Measurements from ENCODE around the gene F12.
"Not testable (repeated sequence)": the region's sequence is repeated elsewhere in the genome, so short reads cannot be mapped to it uniquely, and the experiment has no call there.

The F12 gene

DNA sequence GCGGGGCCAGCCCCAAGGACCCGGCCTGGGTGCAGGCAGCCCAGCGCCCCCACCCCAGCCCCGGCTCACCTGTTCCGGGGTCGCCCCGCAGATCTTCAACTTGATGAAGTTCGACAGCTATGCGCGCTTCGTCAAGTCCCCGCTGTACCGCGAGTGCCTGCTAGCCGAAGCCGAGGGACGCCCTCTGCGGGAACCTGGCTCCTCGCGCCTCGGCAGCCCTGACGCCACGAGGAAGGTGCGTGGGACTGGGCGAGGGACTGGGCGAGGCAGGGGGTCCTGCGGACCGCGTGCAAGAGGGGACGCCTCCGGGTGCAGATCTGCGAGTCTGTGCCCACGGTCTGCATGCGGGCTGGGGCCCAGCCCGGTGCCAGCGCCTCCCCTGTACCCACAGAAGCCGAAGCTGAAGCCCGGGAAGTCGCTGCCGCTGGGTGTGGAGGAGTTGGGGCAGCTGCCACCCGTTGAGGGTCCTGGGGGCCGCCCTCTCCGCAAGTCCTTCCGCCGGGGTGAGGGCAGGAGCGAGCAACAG is 42.0 kb downstream of the F12 start:
- DNase-seq: no peak

DNA sequence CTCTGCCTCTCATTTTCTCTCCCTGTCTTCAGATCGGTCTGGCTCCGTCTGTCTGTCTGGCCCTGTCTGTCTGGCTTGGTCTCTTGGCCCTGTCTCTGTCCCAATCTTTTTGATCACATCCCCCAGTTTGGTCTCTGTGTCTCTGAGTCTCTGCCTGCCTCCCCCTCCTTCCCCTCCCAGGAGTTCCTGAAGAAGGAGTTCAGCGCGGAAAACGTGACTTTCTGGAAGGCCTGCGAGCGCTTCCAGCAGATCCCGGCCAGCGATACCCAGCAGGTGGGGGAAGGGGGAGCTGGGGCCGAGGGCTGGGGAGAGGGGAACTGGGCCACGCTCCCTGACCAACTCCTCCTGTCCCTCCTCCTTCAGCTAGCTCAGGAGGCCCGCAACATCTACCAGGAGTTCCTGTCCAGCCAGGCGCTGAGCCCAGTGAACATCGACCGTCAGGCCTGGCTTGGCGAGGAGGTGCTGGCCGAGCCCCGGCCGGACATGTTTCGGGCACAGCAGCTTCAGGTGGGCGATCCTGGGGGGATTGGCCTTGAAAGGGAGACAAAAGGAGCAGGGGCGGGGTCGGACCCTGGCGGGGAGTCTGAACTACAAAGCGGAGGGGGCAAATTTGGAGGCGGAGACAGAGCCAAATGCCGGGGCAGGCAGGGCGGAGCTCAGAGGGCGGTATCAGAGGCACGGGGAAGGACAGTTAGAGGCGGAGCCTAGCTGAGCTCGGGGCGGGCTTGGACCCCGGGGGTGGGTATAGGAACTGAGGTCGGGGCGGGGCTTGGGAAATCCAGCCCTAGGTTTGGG is 42.6 kb downstream of the F12 start:
- DNase-seq: no peak

DNA sequence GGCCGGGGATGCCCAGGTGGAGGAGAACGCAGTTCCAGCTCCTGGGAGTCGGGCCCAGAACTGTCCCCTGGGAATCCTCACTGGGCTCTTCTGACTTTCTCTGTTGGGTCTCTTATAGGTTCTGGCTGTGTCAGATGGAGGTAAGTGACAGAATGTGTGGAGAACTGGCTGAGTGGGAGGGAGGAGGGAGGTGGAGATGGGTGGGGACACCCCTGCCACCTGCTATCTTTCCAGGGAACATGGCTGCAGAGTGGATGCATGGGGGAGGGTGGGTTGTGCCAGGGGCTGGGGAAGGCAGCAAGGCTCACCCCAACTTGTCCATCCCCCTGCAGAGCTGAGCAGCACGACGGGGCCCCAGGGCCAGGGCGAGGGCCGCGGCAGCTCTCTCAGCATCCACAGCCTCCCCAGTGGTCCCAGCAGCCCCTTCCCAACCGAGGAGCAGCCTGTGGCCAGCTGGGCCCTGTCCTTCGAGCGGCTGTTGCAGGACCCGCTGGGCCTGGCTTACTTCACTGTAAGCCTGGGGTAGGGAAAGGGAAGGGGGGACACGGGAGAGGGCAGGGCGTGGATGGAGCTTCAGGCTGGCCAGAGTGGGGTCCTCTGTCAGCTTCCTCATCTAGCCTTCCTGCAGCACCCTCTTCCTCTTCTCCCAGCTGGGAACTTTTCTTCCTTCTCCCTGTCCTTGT is 43.4 kb downstream of the F12 start:
- no peak for DNase-seq

DNA sequence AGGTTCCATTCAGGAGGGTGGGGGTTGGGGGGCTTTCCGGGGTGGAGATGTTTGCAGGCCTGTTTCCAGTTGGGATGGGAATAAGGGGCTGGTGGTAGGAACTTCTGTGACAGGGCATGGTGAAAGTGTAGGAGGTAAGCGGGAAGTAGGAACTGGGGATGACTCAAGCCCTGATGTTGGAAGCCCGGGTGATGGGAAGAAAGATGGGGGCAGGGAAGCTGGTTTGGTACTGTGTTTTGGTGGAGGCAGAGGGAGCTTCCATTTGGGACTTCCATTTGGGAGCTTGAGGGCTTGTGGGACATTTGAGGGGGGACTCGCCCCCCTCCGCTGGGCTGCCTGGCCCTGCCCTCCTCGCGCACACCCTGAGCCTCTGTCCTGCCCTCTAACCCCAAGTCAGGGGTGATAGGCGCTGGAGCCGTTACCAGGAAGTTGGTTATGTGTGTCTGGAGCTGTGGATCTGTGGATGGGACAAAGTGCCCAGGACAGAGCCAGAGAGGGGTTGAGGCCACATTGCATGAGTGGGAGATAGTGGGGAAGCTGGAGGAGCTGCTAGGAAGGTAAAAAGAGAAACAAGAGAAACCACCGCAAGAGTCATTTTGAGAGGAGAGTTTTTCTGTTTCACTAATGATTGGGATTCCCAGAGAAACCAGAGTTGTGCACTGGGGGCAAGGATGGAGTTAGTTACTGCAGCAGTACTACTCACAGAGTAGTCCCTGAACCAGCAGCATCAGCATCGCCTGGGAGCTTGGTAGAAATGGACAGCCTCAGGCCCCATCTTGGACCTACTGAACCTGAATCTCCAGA is 45.0 kb downstream of the F12 start:
- peak; percentile 41 for DNase-seq

DNA sequence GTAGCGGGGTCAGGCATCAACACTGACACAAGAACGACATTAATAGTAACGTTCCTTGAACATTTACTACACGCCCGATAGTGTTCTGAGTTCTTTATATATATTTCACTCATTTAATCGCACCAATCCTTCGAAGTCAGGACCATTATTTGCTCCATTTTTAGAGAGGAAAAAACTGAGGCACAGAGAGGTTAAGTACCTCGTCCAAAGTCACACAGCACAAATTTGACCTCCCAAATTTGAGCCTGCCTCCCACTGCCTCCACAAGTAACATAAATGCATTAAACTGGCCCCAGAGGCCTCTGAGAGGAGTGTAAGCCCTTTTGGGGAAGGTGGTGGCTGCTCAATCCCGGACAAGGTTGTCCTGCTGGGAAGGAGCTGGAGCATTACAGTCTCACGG is 45.8 kb downstream of the F12 start:
- DNase-seq: no peak

DNA sequence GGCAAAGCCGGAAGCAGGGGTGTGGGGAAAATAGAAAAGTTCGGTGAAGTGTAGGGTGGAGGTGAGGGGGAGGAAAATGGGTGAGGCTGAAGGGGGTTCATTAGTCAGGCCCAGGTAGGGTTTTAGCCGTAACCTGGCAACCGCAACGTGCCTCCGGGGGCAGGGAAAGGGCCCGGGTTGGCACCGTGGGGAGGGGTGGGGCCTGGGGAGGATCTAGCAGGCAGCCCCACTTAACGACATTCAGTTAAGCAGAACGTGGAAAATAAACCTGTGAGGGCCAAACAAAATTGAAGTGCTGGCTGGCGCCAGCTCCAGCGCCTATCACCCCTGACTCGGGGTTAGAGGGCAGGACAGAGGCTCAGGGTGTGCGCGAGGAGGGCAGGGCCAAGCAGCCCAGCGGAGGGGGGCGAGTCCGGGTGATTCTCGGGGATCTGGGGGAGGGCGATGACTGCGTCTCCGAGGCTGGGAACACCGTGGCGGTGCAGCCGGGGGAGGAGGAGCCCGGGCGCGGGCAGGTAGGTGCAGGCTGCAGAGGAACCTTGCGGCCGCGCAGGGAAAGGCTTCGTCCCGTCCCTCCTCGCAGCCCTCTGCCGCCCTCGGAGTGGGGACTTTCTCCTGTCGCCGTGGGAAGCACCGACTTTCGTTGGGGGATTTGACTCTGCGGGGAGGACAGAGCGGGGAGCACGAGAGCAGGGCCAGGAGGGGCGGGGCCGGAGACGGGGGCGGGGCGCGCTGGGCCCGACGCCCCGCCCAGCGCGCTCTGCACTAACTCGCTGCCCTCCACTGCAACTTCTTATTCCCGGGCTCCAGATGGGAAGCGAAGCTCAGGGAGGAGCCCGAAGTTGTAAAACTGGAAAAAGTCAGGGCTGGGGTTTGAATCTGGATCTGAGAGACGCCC is 46.5 kb downstream of the F12 start:
- DNase-seq: peak; percentile 65

DNA sequence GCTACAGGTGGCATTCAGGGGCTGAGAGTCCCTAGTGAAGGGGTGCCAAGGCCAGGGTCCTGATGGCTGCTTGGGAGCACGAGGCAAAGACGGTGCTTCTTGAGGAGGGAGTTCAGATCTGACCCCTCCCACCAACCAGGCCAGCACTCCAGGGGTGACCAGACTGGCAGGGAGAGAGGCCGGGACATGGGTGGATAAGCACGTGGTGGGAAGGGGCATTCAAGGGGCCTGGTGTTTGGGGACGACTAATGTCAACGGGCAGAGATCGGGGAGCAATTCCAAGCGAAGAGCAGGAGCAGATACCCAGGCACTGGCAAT is 47.1 kb downstream of the F12 start:
- no peak for DNase-seq

DNA sequence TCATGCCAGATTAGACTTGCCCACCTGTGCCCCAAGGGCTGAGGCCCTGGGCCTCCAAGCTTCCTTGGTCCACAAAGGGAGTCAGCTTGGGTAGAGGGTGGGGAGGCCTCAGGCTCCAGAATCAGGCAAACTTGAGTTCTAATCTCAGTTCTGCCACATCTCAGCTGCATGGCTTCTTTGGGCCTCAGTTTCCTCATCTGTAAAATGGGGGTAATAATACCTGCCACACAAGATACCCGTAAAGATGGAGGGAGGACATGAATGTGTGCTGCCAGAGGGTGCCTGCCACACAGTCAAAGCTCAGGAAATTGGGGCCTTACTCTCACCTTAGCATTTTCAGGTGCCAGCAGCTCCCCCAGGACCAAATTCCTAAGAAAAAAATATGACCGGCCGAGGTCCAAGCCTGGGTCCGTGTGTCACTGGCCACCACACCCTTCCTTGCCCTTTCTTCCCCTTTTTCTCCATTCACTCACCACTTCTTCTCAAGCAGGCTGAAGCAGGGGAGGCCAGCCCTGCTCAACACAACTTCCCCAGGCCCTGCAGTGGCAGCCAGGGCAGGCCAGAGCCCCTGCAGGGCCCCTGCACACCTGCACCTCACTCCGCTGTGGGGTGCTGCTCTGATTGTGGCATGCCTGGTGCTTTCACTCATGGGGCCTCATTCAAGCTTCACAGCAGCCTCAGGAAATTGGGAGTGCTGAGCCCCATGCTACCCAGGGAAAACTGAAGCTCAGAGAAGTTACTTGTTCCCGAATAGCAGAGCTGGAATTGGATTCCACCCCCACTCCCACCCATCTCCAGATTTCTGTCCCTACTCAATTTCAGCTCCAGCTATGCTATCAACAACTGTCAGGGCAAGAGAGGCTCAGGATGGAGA is 47.7 kb downstream of the F12 start:
- no peak for DNase-seq

DNA sequence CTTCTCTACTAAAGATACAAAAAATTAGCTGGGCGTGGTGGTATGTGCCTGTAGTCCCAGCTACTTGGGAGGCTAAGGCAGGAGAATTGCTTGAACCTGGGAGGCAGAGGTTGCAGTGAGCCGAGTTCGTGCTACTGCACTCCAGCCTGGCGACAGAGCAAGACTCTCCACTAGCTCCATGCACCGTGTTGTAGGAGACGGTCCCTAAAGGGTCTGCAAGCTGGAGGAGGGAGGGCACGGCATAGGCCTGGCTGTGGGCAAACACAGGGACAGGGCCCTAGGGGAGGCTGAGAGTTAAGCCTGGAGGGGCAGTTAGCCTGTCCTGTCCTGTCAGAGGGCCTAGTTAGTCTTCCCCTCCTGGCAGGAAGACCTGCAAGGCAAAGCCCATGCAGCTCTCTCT is 48.6 kb downstream of the F12 start:
- not testable (repeated sequence) for DNase-seq

DNA sequence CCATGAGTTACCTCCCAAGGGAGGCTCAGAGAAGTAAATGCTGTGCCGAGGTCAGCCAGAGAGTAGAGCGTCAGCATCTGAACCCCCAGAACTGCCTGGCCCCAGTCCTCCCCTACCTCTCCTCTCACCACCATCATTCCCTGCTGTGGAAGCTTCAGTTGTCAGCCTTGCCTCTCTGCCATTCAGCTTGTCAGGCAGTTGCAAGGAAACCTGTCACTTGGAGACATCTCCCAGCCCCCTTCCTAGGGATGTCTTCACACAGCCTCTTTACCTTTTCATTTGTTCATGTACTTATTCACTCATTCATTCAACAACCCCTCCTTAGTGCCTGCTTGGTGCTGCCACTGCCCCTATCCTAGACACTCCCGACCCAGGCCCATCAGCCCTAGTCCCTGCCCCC is 49.5 kb downstream of the F12 start:
- DNase-seq: no peak

DNA sequence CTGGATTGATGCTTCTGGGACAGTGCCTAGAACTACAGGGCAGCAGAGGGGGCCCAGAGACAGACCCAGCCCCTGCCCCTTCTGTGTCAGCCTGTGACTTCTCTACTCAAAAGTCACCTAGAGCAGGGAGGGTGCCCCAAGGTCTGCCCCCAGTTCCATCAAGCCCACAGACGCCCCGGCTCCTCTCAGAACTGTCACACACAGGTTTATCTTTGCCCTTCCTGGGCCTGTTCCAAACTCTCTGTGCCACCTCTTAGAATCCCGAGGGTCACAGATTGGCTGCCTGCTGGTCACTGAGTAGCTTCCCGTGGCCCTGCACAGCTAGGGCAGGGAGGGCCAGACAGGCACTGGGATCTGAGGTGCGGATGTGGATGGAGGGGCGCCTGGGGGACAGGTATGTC is 49.9 kb downstream of the F12 start:
- DNase-seq: no peak

DNA sequence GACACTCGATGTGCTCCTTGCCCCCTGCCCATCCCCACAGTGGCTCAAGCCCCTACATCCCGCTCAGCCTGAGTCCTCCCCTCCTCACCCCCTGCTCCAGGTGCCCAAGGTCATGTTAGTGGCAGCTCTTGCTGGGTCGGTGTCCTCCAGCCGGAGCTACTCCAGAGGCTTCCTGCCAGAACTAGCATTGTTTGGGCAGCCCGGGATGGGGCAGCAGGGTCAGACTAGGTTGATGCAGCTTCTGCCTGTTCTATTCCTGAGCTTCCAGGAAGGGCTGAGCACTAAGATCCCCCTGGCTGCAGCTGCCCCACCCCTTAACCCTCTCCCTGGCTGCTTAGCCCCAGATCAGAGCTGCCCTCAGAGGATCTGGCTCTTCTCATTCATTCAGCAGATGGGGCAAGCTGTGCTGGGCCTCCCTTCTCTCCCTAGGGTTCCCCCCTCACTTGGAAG is 51.0 kb downstream of the F12 start:
- DNase-seq: no peak

DNA sequence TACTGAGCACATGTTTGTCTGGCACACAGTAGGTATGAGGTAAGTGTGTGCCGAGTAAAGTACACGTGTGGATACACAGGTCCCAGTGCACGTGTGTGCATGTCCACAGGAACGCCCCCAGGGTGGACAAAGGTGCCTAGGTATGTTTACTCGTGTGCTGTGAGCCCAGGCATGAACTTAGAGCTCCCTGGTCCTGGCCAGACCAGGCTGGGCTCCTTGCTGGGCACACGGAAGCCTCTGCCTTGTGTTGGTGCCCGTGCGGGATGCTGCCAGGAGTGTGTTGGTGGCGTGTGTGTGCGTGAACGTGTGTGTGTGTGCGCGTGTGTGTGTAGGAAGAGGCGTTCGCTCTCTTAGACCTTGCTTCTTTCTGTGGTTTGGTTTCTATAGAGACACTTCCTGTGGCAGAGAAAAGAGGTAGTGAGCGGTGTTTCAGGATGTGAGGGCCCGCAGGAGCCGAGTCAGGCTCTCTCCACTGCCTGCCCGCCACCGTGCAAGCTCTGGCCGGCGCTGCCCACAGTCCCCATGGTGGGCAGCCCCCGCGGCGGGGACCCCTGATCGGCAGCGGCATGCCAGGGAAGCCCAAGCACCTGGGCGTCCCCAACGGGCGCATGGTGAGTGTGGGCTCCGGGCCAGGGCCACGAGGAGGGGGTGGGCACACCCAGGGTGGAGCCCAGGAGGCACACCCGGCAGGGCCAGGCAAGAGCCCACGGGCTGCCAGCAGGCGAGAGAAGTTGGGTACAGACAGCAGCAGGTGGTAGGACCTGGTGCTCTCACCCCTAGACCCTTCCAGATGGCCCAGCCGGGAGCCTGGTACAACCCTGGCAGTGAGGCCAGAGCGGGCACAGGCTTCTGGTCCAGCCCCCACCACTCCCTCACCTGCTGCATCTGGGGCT is 51.7 kb downstream of the F12 start, which contains the start of gene RGS14:
TSS of gene RGS14 (plus strand) at position 466 of the 893 bp plus-strand sequence. CDS start at position 567, 101 bp downstream.
- peak; percentile 56 for DNase-seq

DNA sequence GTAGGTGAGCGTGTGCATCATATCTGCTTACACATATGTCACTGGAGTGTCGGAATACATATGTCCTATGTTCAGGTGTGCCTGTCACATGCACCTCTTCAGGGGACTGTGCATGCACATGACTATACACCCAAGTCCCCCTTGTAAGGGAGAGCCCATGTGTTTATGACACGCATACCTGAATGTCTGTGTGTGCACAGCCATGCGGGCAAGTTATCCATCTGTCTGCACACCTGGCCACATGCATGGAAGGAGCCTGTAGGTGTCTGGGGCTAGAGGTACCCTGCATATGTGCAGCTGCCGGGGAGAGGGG is 52.3 kb downstream of the F12 start:
- no peak for DNase-seq

DNA sequence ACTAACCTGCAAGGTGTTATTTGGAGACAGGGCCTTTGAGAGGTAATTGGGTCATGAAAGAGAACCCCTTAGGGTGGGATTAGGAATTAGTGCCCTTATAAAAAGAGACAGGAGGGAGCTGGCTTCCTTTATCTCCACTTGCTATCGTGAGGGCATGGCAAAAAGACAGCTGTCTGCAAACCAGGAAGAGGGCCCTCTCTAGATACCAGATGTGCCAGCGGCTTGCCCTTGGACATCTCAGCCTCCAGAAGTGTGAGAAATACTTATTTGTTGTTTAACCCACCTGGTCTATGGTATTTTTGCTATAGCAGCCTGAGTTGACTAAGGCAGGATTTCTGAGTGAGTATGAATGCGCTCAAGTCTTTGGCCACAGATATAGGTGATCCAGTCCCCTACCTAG is 52.6 kb downstream of the F12 start:
- DNase-seq: no peak

DNA sequence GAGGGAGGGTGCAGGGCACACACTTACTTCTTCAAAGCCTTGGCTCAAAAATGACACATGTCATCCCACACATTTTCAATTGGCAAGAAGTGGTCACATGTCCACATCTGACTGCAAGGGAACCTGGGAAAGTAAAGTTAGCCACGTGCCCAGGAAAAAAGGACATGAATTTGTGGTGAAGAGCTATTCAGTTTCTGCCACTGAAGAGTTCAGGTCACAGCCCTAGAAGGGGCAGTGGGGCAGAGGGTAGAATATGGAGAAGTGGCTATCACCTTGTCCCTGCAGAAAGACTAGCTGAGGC is 53.5 kb downstream of the F12 start:
- no peak for DNase-seq

DNA sequence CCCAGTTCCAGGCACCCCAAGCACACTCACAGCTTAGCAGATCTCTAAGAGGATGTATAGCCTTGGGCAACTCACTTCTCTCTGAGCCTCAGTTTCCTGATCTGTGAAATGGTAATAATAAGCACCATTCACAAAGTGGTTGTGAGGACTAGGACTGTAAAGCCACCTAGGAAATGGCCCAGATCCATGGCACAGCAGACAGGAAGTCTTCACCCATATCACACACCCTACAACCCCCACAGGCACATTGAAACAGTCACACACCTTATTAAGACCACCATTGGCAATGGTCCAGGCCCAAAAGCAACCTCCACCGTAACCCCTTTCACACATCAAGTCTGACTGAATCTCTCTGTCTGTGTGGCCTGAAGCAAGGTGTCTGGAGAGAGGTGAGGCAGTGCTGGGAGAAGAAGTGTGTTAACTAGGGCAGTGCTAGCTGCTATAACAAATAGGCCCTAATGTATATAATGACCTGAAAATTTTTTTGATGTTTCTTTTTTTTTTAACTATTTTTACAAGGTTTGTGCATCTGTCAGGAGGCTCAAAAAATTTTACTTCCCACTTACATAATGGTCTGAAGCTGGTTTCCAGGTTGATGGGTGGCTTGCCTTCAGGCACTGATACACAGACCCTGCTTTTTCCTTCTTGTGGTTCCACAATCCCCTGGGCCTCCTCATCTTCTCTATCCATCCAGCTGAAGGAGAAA is 54.0 kb downstream of the F12 start:
- DNase-seq: no peak

DNA sequence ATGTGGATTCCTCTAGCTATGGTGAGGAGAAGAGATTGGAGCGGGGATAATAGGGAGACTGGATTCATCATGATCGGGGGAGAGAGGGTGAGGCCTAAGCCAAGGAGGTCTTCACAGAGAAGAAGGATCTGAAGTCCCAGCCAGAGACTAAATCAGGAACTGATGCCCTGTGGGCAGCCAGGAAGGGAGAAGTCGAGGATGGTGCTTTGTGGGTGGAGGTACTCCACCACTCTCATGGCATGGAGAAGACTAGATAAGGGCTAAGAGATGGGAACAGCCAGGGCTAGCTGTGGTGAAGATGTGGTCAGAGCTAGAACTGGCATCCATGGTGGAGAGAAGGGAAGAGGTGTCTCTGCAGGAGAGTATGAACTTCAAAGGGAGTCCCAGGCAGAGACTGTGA is 54.7 kb downstream of the F12 start:
- no peak for DNase-seq

DNA sequence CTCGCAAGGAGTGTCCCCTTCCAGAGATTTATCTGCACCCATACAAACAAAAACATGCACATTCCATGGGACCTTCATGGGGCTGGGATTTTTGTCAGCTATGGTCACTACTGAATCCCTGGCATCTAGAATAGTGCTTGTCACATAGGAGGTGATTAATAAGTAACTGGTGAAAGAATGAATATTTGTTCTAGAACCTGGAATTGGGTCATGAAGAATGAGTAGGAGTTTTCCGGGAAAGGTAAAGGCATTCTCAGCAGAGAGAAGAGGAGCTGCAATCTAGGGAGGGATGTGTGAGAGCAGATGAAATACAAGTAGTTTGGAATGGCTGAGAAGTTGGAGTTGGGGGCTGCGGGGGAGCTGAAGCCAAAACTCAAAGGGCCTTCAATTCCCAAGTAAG is 55.1 kb downstream of the F12 start:
- DNase-seq: no peak

DNA sequence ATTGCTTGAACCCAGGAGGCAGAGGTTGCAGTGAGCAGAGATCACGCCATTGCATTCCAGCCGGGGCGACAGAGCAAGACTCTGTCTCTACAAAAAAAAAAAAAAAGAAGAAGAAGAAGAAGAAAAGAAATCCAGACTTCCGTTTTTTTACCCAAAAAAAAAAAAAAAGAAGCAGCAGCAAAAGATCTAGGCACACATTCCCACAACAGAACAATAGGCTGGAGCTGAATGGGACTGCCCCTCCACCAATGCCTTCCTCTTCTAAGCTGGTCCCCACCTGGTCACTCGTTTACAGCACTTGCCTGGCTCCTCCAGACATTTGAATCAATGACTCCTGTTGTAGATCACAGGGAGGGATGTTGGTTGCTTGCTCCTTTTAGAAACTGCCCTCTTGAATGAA is 56.3 kb downstream of the F12 start:
- DNase-seq: no peak
